Osteocyte (in vitro differentiated cells): ENCODE data around the gene TBCK. TPM values are rescaled to one million over a fixed set of nuclear protein-coding genes. Genes with fewer than 3 reads are reported as not detected.

Experiments
- DNase-seq: peaks from one replicate; pipeline ENCODE4 v3.0.0; 2021; ENCODE audit warnings: mixed read lengths; ENCODE audit not compliant: unreplicated experiment; ENCODE audit errors: extremely low spot score
- H3K27ac Mint-ChIP-seq: one replicate; pipeline ENCODE4 v1.8.0; 2021; ENCODE audit warnings: mild to moderate bottlenecking, mixed read lengths; ENCODE audit not compliant: unreplicated experiment
- H3K27me3 Mint-ChIP-seq: one replicate; pipeline ENCODE4 v1.8.0; 2021; ENCODE audit warnings: mixed read lengths; ENCODE audit not compliant: unreplicated experiment
- H3K36me3 Mint-ChIP-seq: one replicate; pipeline ENCODE4 v1.8.0; 2021; ENCODE audit warnings: mixed read lengths; ENCODE audit not compliant: unreplicated experiment
- H3K4me1 Mint-ChIP-seq: one replicate; pipeline ENCODE4 v1.8.0; 2021; ENCODE audit warnings: mixed read lengths; ENCODE audit not compliant: unreplicated experiment
- H3K4me3 Mint-ChIP-seq: one replicate; pipeline ENCODE4 v1.8.0; 2021; ENCODE audit warnings: mild to moderate bottlenecking, moderate library complexity, mixed read lengths; ENCODE audit not compliant: unreplicated experiment
- H3K9me3 Mint-ChIP-seq: one replicate; pipeline ENCODE4 v1.8.0; 2021; ENCODE audit warnings: mixed read lengths; ENCODE audit not compliant: unreplicated experiment
- CTCF ChIP-seq: fragments of 200-600 bp; sonication (generic); IDR thresholded peaks from 2 replicates; pipeline ENCODE4 v1.5.0; 2021; ENCODE audit warnings: antibody characterized with exemption, mild to moderate bottlenecking, moderate library complexity
- total RNA-seq: library from RNA; stranded (reverse); gene quantifications from 2 replicates; pipeline ENCODE4 v1.2.1, GENCODE V29; 2021

TBCK gene
- total RNA-seq, 1 donor from 2014 or later = 49.9 TPM

- no peaks in the 10 kb centered on the region for H3K27me3 Mint-ChIP-seq
- peaks cover 21% of the 10 kb centered on the region for H3K9me3 Mint-ChIP-seq
- peaks cover 32% of the 10 kb centered on the region for H3K36me3 Mint-ChIP-seq
- H3K4me3 Mint-ChIP-seq = no peak overlapping the region
- no peak overlapping the region for H3K27ac Mint-ChIP-seq
- H3K4me1 Mint-ChIP-seq = peaks cover 2% of the 10 kb centered on the region
- DNase-seq = no peak
- TF ChIP-seq CTCF = no peak
These were observed 28.6 kb upstream of the TBCK start for GRCh38 chr4:106344647-106344970.

GRCh38 chr4:106343865-106344646 lies 28.0 kb upstream of the TBCK start:
- Mint-ChIP-seq H3K36me3 (peaks cover 32% of the 10 kb centered on the region), H3K9me3 (peaks cover 21% of the 10 kb centered on the region), H3K27me3 (no peaks in the 10 kb centered on the region), H3K4me1 (peaks cover 2% of the 10 kb centered on the region), H3K27ac (no peak overlapping the region), H3K4me3 (no peak overlapping the region)
- TF ChIP-seq CTCF = no peak
- DNase-seq = no peak

- Mint-ChIP-seq H3K27ac (no peak overlapping the region), H3K27me3 (no peaks in the 10 kb centered on the region), H3K4me1 (peaks cover 2% of the 10 kb centered on the region), H3K4me3 (no peak overlapping the region), H3K9me3 (peaks cover 33% of the 10 kb centered on the region), H3K36me3 (peaks cover 58% of the 10 kb centered on the region)
- DNase-seq = no peak
- no peak for TF ChIP-seq CTCF
These were observed 24.8 kb upstream of the TBCK start for GRCh38 chr4:106340774-106341173.

GRCh38 chr4:106339431-106339830 lies 23.4 kb upstream of the TBCK start:
- Mint-ChIP-seq H3K4me1 (peaks cover 5% of the 10 kb centered on the region), H3K9me3 (peaks cover 33% of the 10 kb centered on the region), H3K4me3 (no peak overlapping the region), H3K27ac (no peak overlapping the region), H3K36me3 (peaks cover 65% of the 10 kb centered on the region), H3K27me3 (no peaks in the 10 kb centered on the region)
- no peak for TF ChIP-seq CTCF
- no peak for DNase-seq

GRCh38 chr4:106338671-106339070 lies 22.7 kb upstream of the TBCK start:
- H3K27ac Mint-ChIP-seq = no peak overlapping the region
- H3K4me1 Mint-ChIP-seq = peaks cover 5% of the 10 kb centered on the region
- no peak for DNase-seq
- H3K4me3 Mint-ChIP-seq = no peak overlapping the region
- no peaks in the 10 kb centered on the region for H3K27me3 Mint-ChIP-seq
- no peak for TF ChIP-seq CTCF
- H3K9me3 Mint-ChIP-seq = peaks cover 33% of the 10 kb centered on the region
- peaks cover 68% of the 10 kb centered on the region for H3K36me3 Mint-ChIP-seq
